ENCODE results near the gene EFNA5. TPM values are rescaled to one million over a fixed set of nuclear protein-coding genes. Genes with fewer than 3 reads are reported as not detected.
"Not testable (repeated sequence)": the region's sequence is repeated elsewhere in the genome, so short reads cannot be mapped to it uniquely, and the experiment has no call there.

The EFNA5 gene
- total and polyA plus RNA-seq, 8 donors, result 0.29 to 187 (median 3.1) TPM

DNA sequence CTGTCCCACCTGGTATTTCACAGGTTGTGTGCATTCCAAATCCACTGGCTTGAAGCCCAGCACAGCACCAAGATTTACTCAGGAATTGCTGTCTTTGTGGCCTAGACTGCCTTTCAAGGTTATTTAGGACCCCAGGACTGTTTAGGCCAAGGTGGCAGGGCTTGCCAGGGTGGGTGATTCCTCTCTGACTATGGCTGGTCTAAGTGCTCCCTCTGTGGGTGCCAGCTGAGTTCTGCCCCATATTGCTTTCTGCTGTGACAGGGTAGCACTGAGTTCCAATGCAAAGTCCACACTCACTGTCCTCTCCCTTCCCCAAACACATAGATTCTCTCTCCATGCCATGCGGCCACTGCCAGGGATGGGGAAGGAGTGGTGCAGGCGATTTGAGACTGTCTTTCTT, 318.2 kb downstream of the EFNA5 start:
- Histone ChIP-seq H3K36me3 (no peaks in the 10 kb centered on the region), H3K4me1 (no peaks in the 10 kb centered on the region), H3K4me3 (no peak overlapping the region), H3K27me3 (no peaks in the 10 kb centered on the region), H3K9me3 (no peaks in the 10 kb centered on the region), H3K27ac (no peak overlapping the region)
- no peak for TF ChIP-seq POLR2AphosphoS5 (IDR thresholded peaks at IDR 0.05)
- no peak for TF ChIP-seq EP300 (IDR thresholded peaks at IDR 0.05)
- TF ChIP-seq, protein P1, sequence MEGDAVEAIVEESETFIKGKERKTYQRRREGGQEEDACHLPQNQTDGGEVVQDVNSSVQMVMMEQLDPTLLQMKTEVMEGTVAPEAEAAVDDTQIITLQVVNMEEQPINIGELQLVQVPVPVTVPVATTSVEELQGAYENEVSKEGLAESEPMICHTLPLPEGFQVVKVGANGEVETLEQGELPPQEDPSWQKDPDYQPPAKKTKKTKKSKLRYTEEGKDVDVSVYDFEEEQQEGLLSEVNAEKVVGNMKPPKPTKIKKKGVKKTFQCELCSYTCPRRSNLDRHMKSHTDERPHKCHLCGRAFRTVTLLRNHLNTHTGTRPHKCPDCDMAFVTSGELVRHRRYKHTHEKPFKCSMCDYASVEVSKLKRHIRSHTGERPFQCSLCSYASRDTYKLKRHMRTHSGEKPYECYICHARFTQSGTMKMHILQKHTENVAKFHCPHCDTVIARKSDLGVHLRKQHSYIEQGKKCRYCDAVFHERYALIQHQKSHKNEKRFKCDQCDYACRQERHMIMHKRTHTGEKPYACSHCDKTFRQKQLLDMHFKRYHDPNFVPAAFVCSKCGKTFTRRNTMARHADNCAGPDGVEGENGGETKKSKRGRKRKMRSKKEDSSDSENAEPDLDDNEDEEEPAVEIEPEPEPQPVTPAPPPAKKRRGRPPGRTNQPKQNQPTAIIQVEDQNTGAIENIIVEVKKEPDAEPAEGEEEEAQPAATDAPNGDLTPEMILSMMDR (IDR thresholded peaks at IDR 0.05), result no peak
- no peak for TF ChIP-seq POLR2A (IDR thresholded peaks at IDR 0.05)
- no peak for DNase-seq
- intact Hi-C loops (cut with DNase I; ENCODE audit: low total_unique reads), result no loop called here
- WGBS, 5 donors, result 78 to 94% (median 91%) methylated on average over 2 of the region's 2 CpGs

DNA sequence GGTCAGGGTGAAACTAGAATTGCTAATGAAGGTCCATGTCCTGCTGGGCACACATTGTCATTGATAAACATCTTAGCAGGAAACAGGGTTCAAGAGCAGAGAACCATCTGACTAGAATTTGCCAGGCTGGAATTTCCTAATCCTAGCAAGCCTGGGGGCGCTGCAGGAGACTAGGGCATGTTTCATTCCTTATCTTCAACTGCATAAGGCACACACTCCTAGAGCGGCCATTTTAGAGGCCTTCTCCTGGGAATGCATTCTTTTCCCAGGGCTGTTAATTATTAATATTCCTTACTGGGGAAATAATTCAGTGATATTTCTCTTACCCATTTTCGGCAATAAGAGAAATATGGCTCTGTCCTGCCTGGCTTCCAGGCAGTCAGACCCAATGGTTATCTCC, 324.2 kb downstream of the EFNA5 start:
- peaks cover 0 to 26% (median 18%) of the 10 kb centered on the region in 4 donors for H3K9me3 ChIP-seq
- H3K36me3 ChIP-seq; H3K27ac ChIP-seq; DNase-seq; H3K4me3 ChIP-seq; H3K27me3 ChIP-seq; H3K4me1 ChIP-seq; intact Hi-C loops (cut with DNase I; ENCODE audit: low total_unique reads): not testable (repeated sequence)
- 90 to 92% (median 91%) methylated on average over 3 of the region's 3 CpGs for WGBS, 5 donors

GRCh38 chr5:107342371-107342770, 328.4 kb downstream of the EFNA5 start:
- H3K9me3 ChIP-seq, result peaks cover 0 to 26% (median 18%) of the 10 kb centered on the region in 4 donors
- H3K4me3 ChIP-seq, result no peak overlapping the region
- no peaks in the 10 kb centered on the region for H3K27me3 ChIP-seq
- TF ChIP-seq EP300 (IDR thresholded peaks at IDR 0.05) (no peak), POLR2AphosphoS5 (IDR thresholded peaks at IDR 0.05) (no peak), POLR2A (IDR thresholded peaks at IDR 0.05) (no peak)
- TF ChIP-seq, protein P1 (IDR thresholded peaks at IDR 0.05), result no peak
- H3K4me1 ChIP-seq, result no peaks in the 10 kb centered on the region
- no peaks in the 10 kb centered on the region for H3K36me3 ChIP-seq
- H3K27ac ChIP-seq, result no peak overlapping the region
- DNase-seq, result no peak
- WGBS, 5 donors, result 84 to 96% (median 92%) methylated on average over 4 of the region's 4 CpGs
- intact Hi-C loops (cut with DNase I; ENCODE audit: low total_unique reads), result no loop called here

DNA sequence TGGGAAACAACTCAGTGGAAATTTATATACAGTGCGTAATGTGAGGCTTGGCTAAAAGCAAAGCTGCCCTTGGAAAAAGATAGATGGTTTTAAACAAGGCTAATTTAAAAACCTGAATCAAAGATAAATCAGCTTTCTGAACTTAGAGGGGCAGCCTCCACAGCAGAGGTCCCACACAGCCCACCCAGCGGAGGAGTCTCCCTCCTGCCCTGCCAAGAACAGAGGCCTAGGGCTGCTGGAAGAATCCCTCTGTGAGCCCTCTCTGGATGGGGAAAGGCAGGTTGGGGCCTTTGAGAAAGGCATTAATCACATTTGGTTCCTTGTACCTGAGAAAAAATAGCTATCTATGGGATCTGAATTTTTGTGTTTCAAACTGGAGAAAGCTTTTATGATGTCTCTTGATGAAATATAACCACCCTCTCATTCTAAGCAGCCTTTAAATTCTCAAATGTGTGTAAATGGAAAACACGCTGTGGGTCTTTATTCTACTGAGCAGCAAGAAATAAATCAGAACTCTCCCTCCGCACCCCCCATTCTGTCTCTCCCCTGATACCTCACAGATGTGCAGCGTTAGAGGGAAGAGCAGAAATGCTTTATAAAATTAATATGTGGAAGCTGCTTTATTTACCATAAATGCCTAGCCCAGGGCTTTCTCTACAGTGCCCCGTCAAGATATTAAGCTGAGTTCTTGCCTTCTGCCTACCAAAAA, 329.2 kb downstream of the EFNA5 start:
- TF ChIP-seq, protein P1 (IDR thresholded peaks at IDR 0.05), result no peak
- no peak for TF ChIP-seq POLR2A (IDR thresholded peaks at IDR 0.05)
- TF ChIP-seq EP300 (IDR thresholded peaks at IDR 0.05), result no peak
- TF ChIP-seq POLR2AphosphoS5 (IDR thresholded peaks at IDR 0.05), result no peak
- no peaks in the 10 kb centered on the region for H3K36me3 ChIP-seq
- no peak overlapping the region for H3K4me3 ChIP-seq
- H3K4me1 ChIP-seq, result no peaks in the 10 kb centered on the region
- no peak overlapping the region for H3K27ac ChIP-seq
- no peaks in the 10 kb centered on the region for H3K27me3 ChIP-seq
- intact Hi-C loops (cut with DNase I; ENCODE audit: low total_unique reads), result no loop called here
- WGBS, 5 donors, result 91 to 95% (median 92%) methylated on average over 6 of the region's 6 CpGs
- peaks cover 0 to 21% (median 15%) of the 10 kb centered on the region in 4 donors for H3K9me3 ChIP-seq
- peak in 1 of 2 donors; percentile 41 for DNase-seq

DNA sequence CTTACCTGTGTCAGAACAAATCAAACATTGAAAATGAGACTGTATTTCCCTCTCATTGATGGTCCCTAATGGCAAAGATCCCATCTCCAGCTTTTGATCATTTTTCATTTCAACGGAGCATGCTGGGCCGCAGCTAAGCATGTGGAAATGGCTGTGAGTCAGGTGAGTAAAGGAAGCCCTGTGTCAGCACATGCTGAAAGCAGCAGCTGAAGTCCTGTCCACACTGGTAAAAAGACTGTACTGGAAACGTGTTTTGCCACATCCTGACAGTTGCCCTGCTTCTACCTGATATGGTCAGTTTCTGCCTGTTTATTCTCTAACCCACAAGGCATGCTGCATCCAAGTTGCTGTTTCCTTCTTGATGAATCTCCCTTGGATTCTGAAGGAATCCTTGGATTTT, 330.1 kb downstream of the EFNA5 start:
- Histone ChIP-seq H3K27me3 (no peaks in the 10 kb centered on the region), H3K9me3 (peaks cover 0 to 12% (median 7%) of the 10 kb centered on the region in 4 donors), H3K4me1 (no peaks in the 10 kb centered on the region), H3K4me3 (no peak overlapping the region), H3K36me3 (no peaks in the 10 kb centered on the region), H3K27ac (no peak overlapping the region)
- WGBS, 5 donors, result 71 to 82% (median 74%) methylated on average over 3 of the region's 3 CpGs
- TF ChIP-seq EP300 (IDR thresholded peaks at IDR 0.05), result no peak
- TF ChIP-seq, protein P1 (IDR thresholded peaks at IDR 0.05), result no peak
- no peak for TF ChIP-seq POLR2AphosphoS5 (IDR thresholded peaks at IDR 0.05)
- no peak for TF ChIP-seq POLR2A (IDR thresholded peaks at IDR 0.05)
- DNase-seq, result peak in 1 of 2 donors; percentile 44
- intact Hi-C loops (cut with DNase I; ENCODE audit: low total_unique reads), result no loop called here
